DMS153 treated with DMSO at 0.1 percent for 48 hours (cell line): ENCODE results near the gene TRAPPC2L.
"Not testable (repeated sequence)": the region's sequence is repeated elsewhere in the genome, so short reads cannot be mapped to it uniquely, and the experiment has no call there.

ENCODE experiments used
- DNase-seq: peaks from one replicate; lab custom pipeline; 2025; ENCODE audit not compliant: unreplicated experiment; lab: John Stamatoyannopoulos, UW

Gene TRAPPC2L

GRCh38 chr16:88818575-88818874 lies 38.4 kb upstream of the TRAPPC2L start:
- no peak for DNase-seq

DNA sequence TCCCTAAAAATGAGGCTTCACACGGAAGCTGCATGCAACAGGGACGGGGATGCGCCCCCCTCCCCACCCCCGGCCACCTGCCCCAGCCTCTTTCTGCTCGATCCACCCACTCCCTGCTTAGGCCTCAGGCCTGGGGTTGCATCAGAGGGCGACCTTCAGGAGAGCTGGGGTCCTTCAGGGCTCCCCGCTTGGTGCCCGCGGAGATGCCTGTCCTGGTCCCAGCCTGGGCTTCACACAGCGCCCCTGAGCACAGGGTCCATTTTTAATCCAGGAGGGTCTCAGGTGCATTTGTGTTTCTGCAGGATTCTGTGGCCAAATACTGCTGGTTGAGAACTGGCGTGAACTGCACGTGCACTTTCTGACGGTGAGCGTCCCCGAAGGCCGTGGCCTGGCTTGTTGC lies 37.8 kb upstream of the TRAPPC2L start:
- no peak for DNase-seq

DNA sequence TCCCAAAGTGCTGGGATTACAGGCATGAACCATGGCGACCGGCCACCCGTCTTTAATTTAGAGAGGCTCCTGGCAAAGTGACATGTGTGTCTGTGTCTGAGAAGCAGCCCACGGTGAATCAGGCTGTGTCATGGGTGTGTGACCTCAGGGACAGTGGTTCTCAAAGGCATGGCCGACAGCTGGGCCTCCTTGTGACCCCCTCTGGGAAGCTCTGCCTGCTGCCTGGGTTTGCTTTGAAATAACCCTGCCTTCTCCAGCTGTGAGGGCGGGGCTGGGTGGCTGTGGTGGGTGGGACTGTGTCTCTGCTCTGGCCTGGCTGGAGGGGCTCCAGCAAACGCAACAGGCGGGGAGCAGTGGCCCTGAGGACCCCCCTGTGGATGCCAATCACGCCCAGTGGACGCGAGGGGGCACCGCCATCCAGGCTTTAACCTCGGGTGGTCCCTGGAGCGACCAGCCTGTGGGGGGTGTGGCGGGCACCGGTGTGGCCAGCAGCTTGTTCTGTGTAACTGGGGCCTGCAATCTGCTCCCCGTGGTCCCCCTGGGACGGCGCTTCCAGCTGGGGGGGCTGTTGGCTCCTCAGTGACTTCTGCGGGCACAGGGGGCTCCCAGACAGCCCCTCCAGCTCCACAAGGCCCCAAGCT lies 36.4 kb upstream of the TRAPPC2L start:
- DNase-seq: no peak

DNA sequence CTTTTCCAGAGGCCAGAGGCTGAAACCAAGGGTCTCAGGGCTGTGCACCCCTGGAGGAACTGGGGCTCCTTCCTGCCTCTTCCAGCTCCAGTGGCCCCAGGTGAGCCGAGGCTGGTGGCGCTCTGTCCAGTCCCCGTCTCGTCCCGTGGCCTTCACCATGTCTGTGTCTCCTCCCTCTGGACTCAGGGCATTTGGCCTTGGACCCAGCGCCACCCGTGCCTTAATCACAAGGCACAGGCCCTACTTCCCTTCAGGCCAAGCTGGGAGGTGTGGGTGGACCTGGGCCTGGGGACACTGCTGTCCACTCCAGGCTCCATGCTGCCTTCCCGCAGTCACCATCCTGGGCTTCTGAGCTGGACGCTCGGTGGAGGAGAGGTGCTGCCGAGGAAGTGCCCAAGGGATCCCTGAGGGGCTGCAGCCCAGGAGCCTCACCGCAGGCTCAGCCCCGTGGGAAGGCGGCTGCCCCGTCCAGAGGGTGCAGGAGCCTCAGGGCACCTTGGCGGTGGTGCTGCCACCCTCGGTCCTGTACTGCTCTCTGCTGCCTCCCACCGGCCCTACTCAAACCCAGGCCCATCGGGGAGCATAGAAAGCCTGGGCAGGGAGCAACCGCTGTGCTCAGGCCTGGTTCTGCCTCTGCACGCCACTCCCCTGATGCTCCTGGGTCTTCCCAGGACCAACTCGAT lies 35.6 kb upstream of the TRAPPC2L start:
- no peak for DNase-seq

DNA sequence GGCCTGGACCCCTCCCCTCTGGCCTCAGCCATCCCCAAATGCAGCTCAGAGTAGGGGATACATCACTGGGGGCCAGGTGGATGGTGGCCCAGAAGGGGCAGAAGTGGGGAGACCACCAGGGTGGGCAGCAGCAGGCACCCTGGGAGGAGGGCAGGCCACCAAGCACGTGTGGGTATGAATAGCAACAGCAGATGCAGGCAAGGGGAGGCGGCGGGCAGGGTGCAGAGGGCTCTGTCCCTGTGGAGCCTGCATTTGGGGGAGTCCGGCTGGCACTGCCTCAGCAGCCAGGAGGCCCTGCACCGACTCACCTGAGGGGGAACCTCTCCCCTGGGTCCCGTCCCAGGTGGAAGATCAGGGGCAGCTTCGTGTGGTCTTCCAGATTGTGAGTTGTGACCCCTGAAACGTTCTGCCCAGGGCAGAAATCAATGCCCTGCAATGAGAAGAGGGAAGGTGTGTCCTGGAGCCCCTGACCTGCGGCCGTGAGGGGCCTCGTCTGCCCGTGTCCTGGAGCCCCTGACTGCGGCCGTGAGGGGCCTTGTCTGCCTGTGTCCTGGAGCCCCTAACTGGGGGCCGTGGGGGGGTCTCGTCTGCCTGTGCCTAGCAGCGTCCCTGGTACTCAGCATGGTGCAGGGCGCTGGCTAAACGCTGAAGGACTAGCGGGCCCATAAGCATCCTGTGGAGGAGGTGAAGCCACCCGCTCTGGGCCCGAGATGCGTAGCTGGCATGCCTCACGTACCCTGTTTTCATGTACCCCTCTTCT lies 34.5 kb upstream of the TRAPPC2L start:
- no peak for DNase-seq

DNA sequence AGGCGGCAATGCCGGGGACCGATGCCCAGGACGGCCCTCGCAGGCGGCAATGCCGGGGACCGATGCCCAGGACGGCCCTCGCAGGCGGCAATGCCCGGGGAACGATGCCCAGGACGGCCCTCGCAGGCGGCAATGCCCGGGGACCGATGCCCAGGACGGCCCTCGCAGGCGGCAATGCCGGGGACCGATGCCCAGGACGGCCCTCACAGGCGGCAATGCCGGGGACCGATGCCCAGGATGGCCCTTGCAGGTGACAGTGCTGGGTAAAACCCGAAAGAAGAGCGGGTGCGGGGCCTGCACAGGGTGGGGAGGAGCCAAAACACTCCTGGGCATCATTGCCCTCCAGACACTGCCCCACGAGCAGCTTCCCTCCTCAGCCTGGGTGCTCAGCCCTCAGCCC lies 33.3 kb upstream of the TRAPPC2L start:
- DNase-seq: not testable (repeated sequence)

DNA sequence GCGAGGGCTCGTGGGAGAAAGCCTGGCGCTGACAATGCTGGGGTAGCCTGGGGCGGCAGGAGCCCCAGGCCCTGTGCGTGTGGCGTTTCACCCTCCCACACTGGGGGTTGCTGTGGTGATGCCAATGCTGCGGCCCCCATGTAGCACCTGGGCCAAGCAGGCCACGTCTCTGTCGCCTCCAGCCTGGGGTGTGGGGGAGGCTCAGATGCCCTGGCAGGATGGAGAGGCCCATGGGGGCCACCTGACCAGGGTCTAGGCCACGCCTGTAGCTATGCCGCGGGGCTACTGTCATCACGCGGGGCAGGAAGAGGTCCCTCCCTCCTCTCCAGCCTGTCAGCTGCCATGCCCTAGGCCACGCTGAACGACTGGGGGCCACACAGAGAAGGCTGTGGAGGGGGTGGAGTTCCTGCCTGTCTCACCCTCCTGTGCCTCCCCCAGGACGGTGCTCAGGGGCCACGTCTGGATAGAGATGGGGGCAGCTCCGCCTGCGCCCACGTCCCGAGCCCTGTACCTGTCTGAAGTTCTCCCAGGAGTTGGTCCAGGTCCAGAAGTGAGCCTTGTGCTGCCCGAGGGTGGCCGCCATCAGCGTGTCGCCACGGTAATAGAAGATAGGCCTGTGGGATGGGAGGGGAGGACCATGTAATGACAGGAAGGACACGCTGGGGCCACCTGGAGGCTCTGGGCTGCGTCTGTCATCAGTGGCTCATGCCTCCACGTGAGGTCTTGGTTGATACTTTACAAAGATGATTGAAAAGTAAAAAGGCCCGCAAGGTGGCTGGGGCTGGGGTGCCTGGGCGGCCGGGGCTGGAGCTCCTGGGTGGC lies 32.5 kb upstream of the TRAPPC2L start:
- no peak for DNase-seq

DNA sequence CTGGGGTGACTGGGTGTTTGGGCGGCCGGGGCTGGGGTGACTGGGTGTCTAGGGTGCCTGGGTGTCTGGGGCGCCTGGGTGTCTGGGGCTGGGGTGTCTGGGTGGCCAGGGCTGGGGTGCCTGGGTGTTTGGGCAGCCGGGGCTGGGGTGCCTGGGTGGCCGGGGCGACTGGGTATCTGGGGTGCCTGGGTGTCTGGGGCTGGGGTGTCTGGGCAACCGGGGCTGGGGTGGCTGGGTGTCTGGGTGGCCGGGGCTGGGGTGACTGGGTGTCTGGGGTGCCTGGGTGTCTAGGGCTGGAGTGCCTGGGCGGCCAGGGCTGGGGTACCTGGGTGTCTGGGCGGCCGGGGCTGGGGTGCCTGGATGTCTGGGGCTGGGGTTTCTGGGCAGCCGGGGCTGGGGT lies 31.8 kb upstream of the TRAPPC2L start:
- no peak for DNase-seq

- DNase-seq: no peak
Measured at GRCh38 chr16:88826070-88826840, 30.7 kb upstream of the TRAPPC2L start.

GRCh38 chr16:88827727-88828126 lies 29.2 kb upstream of the TRAPPC2L start:
- DNase-seq: no peak

GRCh38 chr16:88828711-88829110 lies 28.2 kb upstream of the TRAPPC2L start:
- DNase-seq: no peak

GRCh38 chr16:88830258-88830657 lies 26.7 kb upstream of the TRAPPC2L start:
- DNase-seq: no peak

DNA sequence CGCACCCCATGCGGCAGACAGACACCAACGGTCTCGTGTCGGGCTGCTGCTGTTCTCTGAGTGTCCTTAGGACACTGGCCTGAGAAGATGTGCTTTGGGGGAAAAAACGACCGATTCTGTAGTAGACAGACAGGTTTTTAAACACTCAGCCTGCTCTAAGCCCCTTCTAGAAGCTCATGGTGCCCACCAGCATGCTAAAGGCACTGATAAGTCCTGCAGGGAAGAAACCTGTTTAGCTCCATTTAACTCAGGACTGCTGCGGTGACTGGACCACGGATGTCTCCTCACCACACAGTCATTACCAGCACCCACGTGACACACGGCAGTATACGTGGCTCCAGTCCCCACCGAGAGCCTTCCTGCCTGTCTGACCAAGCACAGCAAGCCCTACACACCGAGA lies 26.1 kb upstream of the TRAPPC2L start:
- DNase-seq: no peak

DNA sequence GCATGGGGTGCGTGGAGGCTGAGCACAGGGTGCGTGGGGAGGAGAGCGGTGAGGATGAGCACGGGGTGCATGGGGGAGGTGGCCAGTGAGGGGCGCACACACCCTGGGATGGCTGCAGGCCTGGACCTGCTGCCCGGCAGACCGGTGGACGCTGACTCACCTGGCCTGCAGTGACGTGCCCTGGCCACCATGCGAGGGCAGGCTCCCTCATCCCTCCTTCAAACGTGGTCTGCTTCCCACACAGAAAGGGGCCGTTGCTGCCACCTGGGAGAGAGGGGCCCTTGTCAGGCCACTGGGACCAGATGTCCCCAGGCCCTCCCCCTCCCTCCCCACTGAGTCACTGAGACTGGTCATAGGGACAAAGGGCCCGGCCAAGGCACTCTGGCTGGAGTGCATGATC lies 25.1 kb upstream of the TRAPPC2L start:
- no peak for DNase-seq

- no peak for DNase-seq
Measured at GRCh38 chr16:88833086-88833485, 23.8 kb upstream of the TRAPPC2L start.

DNA sequence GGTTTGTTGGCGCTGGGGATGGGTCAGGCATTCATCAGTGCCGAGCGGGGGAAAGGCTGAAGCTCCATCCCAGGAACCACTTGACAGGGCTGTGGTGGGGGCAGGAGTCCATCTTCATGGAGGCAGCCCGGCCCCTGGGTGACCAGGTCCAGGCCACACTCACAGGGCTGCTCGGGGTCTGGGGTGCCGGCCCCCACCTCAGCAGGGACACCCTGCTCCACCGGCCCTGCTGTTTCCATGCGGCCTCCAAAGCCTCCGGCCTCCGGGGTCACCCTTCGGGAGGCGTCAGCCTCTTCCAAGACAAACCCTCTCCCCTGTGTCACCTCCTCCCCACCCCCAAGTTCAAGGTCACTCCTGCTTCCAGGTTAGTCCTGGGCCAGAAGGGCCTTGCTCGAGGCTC lies 22.3 kb upstream of the TRAPPC2L start:
- no peak for DNase-seq

- no peak for DNase-seq
Measured at GRCh38 chr16:88835383-88835782, 21.5 kb upstream of the TRAPPC2L start.

DNA sequence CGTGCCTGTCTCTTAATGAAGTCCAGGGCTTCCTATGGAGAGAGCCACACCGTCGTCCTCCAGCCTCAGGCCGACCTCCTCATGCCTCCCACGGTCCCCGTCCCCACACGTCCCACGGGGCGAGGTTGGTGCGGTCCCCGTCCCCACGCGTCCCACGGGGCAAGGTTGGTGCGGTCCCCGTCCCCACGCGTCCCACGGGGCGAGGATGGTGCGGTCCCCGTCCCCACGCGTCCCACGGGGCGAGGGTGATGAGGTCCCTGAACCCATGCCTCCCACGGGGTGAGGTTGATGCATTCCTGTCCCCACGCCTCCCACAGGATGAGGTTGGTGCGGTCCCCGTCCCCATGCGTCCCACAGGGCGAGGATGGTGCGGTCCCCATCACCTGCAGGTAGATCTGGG lies 21.1 kb upstream of the TRAPPC2L start:
- no peak for DNase-seq

GRCh38 chr16:88836791-88837190 lies 20.1 kb upstream of the TRAPPC2L start:
- DNase-seq: no peak

DNA sequence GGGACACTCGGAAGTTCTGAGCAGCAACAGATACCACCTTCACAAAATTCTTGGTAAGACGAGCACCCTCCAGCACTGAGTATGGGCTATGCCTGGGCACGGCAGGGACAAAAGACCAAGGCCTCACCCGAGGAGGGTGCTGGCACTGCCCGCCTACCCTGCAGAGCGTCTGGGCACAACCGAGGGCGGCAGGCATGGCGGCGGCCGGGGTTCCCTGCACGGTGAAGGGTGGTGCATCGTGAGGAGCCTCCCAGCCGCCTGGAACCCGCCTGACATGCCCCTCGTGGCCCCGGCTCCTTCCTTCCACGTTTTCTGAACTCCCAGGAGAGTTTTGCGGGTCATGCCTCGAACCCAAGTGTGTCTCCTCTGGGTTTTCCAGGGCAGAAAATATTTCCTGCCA lies 19.1 kb upstream of the TRAPPC2L start:
- DNase-seq: no peak

GRCh38 chr16:88838566-88838965 lies 18.4 kb upstream of the TRAPPC2L start:
- DNase-seq: no peak
